LHCN-M2 (cell line): ENCODE measurements around the gene CHST5. TPM values are rescaled to one million over a fixed set of nuclear protein-coding genes. Genes with fewer than 3 reads are reported as not detected.

Experiments
- DNase-seq: peaks from one replicate; pipeline ENCODE4 v3.0.0-alpha.2; 2012; ENCODE audit warnings: low read depth
- polyA plus RNA-seq: library from polyadenylated mRNA; unstranded; fragments of >200 nt; gene quantifications from one replicate; pipeline ENCODE4 v1.2.1, GENCODE V29; 2012; ENCODE audit warnings: missing spikeins
- total RNA-seq: library from RNA; depleted of rRNA; stranded (reverse); fragments of >200 nt; gene quantifications from 2 replicates; pipeline ENCODE4 v1.2.3, GENCODE V29; 2014; rRNA removed

Gene CHST5
- total RNA-seq: not detected in 2 replicates
- not detected for polyA plus RNA-seq

DNA sequence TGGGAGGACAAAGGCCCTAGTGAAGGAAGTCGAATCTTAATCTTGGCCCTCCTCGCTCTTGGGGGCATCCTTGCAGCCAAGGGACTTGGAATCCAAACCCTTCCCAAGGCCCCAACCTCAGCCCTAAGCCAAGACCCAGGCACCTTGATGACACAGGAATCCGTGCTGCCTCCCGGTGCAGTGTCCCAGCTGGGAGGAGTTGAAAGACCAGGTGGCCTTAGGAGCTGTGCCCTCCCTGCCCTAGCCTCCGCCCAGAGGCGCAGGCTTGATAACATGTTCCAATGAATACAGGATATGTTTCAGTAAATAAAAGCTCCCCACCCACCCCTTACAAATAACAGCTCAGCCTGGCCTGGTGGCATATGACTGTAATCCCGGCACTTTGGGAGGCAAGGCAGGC, at the start of gene CHST5:
TSS of gene CHST5 (minus strand) at position 208 of the 400 bp plus-strand sequence. CDS start 5,724 bp downstream, outside the sequence.
- no peak for DNase-seq

DNA sequence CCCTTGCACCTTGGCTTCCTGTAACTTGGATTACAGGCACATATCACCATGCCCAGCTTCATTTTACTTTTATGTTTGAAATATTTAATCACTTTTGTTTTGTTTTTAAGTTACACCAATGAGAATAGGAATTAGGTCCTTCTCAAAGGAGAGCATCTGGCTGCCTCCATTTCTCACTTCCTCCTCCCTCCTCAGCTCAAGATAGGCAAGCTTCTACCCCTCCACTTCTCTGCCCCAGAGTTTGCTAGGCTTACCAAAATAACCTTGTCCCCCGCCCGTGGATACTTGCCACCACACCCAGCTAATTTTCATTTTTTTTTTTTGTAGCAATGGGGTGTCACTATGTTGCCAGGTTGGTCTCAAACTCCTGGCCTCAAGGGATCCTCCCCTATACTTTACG, 48.2 kb upstream of the CHST5 start:
- DNase-seq: no peak

DNA sequence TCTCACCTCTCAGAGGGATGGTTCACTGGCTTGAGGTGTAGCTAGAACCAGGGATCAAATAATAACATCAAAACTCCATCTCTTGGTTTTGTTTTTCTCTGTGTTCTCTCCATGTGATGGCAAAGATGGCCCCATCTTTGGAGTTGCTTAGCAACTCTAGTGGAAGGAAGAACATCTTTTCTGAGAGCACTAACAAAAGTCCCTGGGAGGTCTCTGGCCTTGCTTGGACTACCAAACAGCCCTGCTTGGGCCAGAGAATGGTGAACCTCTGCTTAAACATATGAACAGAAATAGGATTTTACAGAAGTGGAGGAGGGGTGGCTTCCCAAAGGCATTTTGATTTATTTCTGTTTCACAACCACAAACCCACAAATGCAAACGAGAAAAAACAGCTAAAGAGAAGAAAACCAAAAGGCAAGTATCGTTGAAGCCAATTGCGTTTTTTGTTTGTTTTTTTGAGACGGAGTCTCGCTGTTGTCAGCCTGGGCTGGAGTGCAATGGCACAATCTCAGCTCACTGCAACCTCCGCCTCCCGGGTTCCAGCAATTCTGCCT, 43.5 kb upstream of the CHST5 start:
- DNase-seq: no peak

DNA sequence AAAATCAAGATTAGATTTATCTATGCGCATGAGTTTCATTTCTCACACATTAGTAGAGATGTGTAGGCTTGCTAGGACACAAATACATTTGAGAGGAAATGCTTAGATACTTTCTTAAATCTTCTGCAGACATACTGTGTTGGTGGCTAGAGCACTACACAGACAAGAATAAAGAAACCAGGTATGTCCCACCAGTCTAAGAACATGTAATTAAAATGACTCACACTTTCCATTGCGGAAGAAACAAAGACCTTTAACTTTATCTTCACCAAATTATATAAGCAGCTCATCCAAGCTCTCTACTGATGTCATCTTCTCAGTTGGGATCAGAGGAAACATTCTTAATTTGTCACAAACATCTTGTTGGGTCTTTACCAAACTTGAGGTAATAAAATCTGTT, 42.8 kb upstream of the CHST5 start:
- no peak for DNase-seq

DNA sequence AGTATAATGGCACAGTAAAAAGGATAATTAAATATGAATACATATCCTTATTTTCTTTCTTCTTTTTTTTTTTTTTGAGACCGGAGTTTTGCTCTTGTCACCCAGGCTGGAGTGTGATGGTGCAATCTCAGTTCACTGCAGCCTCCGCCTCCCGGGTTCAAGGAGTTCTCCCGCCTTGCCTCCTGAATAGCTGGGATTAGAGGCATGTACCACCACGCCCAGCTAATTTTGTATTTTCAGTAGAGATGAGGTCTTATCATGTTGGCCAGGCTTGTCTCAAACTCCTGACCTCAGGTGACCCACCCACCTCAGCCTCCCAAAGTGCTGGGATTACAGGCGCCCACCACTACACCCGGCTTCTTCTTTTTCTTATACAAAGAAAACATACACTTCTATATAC, 42.3 kb upstream of the CHST5 start:
- DNase-seq: no peak

DNA sequence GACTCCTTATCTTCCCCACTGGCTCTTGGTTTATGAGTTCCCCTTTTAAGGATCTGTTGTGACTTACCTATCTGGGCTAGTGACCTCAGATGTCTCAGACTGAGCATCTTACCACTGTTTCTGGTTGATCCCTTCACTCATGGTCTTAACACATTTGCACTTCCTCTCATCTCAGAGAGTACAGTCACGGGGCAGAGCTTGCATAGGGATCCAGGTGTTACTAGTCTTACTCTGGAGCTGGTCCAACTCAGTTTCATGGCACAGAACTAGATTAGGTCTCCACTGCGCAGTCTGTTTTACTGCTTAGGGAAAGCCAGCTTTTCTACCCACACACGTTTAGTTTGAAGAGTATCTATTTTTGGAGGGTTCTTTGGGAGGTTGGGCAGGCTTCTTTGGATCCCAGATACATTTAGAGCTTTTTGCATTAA, 40.5 kb upstream of the CHST5 start:
- DNase-seq: no peak

DNA sequence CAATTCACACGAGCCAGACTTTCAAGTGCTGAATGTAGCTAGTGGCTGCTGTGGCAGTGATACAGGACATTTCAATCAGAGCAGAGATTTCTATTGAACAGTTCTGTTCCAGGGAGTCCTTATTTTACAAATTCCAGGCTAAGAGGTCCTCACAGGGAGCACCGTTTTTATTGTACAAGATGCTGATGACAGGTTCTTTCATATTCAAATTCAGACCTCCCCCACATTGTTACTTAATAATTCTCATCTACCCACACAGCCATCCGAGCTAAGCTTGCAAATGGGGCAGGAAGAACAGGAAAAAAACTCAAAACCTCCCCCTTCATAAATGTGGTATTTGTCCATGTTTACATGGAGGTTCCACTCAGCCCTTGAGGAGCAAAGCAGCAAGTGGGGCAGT, 40.0 kb upstream of the CHST5 start:
- no peak for DNase-seq

DNA sequence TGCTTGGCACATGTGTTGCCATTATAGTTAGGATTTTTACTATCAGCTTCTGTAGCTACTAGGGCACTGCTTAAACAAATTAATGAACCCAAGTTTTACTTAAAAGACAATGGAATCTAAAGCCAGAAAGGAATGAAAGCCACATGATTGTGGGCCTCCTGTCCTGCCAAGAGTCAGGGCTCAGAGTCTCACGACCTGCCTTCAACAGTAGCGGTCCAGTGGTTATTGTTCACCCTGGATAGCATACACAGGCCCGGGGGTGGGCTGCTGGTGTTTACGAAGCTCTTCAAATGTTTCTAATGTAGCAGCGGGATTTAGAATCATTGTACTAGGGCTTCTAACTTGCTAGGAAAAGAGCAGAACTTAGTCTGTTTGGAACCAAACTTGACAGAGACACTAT, 38.0 kb upstream of the CHST5 start:
- no peak for DNase-seq

DNA sequence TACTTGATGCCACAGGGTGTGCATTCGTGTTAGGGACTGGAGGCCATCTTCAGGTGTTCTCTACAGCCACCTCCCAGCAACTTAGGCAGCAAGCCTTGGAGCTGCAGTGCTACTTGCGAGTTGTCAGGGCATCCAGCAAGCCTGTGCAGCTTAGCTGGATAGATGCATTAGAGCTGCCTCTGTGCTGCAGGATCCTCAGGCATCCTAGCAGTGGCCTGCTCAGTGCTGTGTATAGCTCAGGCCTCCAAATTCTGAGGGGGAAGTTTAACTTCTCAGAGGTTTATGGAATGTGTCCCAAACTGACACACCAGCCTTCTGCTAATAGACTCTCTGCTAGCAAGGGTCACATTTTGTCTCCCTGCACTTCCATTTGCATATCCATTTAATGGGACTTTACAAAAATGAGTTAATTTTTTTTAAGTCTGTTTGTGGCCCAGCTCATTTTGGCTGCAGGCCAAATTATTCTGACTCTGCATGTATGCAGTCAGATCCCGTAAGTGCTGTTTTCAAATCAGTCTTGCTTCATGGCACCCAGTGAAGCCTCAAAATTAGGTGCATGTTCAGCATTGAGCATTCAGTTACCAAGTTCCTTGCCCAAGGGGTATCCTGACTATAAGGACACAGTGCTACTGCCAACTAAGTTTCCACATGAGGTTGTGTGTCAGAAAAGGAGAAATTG, 37.1 kb upstream of the CHST5 start:
- no peak for DNase-seq

DNA sequence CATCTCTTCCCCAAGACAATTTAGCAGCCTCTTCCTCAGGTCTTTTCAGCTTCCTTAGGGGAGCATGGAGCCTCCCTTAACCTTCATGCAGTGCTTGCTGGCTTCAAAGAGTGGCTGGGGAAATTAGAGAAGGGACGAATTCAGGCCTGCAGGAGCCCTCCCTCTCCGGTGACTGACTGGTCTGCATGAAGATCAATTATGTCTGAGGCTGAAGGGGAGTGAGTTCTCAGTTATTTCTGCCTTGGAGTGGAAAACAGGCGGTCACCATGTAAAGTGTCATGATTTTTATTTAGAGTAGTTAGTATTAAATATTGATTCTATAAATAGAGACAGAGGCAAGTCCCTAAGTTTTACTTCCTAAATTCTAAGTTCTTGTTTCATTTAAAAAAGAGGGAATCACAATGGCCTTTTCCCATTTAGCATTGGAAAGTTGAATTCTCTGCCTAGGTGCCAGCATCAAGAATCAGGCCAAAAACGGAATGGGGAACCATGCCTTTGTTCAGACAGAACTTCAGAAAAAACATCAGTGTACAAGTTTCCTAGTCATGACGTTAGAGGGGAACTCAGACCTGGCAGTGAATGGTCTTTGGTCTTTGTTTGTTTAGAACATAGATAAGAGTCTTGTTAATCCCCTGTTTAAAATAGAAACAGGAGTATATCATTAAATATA, 34.6 kb upstream of the CHST5 start:
- DNase-seq: no peak

DNA sequence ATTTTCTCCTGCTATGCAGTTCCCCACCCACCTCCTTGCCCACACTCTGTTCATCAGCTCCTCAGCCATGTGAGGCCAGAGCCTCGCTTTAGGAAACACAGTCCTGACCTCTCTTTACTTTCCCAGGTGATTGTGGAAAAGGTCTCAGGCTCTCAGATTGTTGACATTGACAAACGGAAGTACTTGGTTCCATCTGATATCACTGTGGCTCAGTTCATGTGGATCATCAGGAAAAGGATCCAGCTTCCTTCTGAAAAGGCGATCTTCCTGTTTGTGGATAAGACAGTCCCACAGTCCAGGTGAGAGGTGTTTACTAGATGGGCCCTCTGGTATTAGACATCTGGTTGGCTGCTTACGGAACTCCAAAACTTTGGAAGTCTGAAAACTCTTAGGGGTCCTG, 32.0 kb upstream of the CHST5 start:
- no peak for DNase-seq

DNA sequence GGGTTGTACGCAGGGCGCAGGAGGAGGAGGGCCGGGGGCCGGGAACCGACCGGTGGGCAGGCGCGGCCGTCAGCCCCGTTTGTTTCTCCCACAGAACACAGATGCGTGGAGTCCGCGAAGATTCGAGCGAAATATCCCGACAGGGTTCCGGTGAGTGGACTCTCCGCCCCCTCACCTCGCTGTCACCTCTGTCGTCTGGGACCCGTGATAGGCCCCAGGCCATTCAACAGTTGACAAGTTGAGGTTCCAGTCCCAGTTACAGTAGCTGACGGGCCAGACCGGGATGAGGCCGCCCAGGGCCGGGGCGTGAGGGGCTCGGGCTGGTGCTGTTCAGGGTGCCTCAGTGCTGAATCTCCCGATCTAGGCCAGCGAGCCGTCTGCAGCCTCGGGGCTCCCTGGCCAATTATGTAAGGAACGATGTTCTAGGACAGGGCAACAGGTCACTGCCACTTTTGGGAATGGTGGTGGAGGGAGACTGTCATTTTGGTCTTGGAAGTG, 30.9 kb upstream of the CHST5 start:
- no peak for DNase-seq

DNA sequence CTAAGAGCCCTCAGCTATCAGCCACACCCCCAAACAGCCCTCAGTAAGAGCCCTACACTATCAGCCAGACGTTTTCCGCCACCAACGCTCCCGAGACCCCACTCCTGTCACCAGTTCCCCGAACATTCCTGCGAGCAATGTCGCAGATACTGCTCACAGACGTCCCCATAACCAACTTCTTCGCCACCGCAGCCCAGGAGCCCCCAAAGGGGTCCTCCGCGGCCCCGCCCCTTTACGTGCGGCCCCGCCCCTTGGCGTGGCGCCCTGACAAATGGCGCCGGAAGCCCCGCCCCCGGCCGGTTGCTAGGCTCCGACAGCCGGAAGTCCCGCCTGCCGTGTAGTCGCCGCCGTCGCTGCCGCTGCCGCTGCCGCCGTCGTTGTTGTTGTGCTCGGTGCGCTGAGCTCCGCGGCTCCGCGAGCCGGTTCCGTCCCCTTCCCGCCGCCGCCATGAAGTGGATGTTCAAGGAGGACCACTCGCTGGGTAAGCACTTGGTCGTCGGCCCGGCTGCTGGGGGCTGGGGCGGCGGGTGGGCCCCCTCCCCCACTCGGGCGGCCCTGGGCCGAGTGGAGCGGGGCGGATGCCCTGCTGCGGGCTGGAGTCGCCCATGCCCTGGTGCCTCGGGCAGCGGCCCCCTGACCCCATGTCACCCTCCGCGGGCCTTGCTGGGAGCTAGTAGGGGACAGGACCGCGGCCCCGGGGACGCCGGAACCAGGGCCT, 30.3 kb upstream of the CHST5 start, which contains the start of gene GABARAPL2:
TSS of gene GABARAPL2 (plus strand) at position 340 of the 718 bp plus-strand sequence. CDS start at position 448, 108 bp downstream.
- DNase-seq: peak; percentile 56

DNA sequence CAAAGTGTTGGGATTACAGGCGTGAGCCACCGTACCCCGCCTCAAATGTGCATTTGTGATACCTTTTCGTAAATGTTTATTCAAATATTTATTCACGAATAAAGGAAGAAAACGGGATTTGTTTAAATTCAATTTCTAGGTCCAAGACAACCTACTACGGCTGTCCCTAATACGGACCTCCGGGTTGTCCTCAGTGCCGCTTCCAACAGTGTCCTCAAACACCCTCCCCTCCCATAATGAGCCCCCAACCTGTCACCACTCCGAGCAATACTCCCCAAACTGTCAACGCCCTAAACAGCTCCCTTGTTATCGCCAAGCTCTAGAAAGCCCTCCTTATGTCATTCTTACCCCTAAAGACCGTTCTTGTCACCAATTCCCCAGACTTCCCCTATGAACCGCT, 29.7 kb upstream of the CHST5 start:
- no peak for DNase-seq

DNA sequence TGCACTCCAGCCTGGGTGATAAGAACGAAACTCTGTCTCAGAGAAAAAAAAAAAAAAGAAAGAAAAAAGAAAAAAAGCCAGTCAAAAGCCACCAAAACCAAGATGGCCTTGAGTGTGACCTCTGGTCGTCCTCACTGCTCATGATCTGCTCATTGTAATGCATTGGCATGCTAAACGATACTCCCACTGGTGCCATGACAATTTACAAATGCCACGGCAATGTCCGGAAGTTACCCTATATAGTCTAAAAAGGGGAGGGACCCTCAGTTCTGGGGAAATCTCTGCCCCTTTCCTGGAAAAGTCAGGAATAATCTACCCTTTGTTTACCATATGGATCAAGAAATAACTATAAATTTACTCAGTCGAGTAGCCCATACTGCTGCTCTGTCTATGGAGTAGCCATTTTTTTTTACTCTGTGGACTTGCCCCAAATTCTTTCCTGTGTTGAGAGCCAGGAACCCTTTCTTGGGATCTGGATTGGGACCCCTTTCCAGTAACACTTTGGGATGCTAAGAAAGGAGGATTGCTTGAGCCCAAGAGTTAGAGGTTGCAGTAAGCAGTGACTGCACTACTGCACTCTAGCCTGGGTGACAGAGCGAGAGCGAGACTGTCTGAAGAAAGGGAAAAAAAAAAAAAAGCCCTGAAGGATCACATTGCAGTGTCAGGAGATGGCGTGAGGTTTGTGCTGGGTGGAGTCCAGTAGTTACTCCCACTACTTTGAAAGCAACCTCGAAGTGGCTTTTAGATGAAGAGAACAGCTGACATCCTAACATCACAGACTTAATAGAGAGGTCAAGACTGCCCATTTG, 23.9 kb upstream of the CHST5 start:
- peak; percentile 75 for DNase-seq

DNA sequence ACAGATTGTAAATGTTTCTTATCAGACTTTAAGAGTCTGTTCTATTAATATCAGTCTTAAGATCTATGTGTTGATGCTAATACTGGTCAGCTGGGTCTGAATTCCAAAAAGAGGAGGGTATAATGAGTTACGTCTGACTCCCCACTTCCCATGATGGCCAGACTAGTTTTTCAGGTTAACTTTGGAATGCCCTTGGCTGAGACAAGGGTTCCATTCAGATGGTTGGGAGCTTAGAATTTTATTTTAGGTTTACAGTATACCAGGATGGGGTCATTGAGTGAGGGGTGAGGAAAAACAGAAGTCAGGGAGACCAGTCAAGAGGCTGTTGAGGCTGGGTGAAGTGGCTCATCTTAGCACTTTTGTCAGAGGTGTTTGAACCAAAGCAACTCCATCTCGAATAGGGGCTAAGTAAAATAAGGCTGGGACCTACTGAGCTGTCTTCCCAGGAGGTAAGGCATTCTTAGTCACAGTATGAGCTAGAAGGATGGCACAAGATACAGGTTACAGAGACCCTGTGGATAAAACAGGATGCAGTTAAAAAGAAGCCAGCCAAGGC, 23.0 kb upstream of the CHST5 start:
- DNase-seq: no peak

DNA sequence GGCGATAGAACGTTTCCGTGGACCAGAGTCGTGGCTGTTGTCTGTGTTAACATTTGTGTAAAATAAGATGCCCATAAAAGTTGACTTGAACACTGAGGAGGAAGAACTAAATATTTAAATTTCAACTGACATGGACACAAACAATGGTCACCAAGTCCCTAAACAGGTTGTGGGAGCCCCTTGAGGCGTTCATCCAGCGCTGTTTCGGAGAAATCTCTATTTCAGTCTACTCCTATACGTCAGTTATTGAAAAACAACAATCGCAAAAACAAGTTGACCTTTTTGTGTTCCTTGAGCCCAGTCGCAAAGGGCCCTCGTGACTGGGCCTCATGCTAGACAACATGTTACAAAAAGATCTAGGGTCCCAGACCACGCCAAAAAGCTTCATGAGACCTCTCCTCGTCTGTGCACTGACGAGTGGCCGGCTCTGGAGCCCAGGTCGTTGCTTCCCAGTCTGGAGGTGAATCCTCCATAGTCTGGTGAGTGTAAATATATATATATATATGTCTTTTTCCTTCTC, 20.6 kb upstream of the CHST5 start:
- no peak for DNase-seq

DNA sequence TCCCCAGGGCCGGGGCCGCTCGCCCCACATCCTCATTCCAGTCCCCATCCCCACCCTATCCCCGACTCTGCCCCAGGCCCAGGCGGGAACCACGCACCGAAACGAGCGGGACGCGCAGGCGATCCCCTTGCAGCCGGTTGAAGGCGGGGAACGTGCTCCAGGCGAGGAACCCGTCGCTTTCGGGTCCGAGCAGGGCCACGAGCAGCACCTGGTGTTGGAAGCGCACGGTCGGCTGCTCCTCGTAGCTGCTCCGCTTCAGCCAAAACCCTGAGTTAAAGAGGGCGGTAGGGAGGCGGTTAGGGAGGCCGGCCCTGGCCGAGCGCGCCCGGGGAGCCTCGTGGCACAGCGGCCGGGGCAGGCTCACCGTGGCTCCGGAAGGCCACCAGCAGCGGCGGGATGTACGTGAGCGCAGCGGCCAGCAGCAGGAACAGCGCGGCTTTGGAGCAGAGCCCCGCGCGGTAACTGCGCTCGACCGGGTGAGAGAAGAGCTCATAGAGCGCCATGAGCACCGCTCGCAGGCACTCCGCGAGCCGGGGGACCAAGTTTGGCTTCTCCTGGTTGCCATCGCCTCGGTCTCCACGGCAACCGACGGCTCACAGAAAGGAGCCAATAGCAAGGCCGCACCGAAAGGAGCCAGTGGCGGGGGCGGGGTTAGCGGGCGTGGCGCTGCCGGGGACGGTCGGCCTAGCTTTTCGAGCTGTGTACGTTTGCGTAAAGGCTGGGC, 20.0 kb upstream of the CHST5 start, which contains the start of gene TMEM231:
TSS of gene TMEM231 (minus strand) at position 546 of the 724 bp plus-strand sequence. CDS start at position 503, 43 bp downstream.
- DNase-seq: peak; percentile 90

DNA sequence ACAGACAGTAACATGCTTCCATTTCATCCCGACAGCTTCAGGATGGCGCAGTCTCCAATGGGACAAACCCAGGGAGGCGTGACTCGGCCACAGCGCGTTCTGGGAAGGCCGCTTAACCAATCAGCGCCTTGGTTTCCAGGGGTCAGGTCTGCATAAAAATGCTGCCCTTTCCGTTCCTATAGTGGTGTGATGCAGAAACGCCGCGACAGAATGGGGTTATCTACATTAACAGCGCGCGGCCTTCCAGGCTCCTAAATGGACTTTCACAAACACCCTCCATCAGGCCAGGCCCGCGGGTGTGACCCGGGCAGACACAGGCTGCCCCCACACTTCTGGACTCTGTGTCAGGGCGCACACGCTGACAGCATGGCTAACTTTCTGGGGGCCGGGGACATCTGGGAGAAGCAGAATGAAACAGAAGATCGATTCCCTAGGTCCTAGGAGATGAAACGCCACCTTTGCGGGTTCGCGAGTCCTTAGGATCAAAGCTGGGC, 19.4 kb upstream of the CHST5 start:
- DNase-seq: peak; percentile 91

DNA sequence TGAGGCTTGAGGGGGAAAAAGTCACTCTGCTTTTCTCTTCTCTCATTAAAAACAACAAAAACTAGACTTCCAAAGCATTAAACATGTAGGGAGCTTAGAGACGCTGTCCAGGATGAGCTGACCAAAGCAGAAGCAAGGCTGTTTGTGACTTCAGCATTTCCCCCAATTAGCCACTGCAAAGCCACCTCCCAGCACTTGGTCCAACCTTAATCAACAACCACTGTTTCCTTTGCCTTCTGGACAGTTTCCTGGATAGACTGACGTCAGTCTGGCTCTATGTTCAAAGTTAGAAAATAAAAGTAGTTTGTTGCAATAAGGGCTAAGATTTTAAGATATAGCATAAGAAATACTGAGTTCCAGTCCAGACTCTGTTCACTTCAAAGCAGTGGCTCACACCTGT, 17.0 kb upstream of the CHST5 start:
- no peak for DNase-seq
